HEK293T (cell line): ENCODE results near the gene POU5F1.
"Not testable (repeated sequence)": the region's sequence is repeated elsewhere in the genome, so short reads cannot be mapped to it uniquely, and the experiment has no call there.

Source experiments
- CTCF ChIA-PET: fragments of 350-600 bp; formaldehyde crosslinking; extraction: SDS; loops from one replicate; lab custom pipeline; 2021; ENCODE audit warnings: antibody characterized with exemption, inconsistent platforms; lab: Yijun Ruan, JAX
- POLR2A ChIA-PET: fragments of 350-600 bp; formaldehyde crosslinking; extraction: SDS; loops from one replicate; lab custom pipeline; 2020; ENCODE audit warnings: antibody characterized with exemption, inconsistent platforms; lab: Yijun Ruan, JAX
- DNase-seq: peaks from one replicate; pipeline ENCODE4 v3.0.0; 2012; ENCODE audit warnings: mixed read lengths; ENCODE audit errors: extremely low spot score
- ARNT ChIP-seq: fragments of 450-650 bp; IDR thresholded peaks from 2 replicates; pipeline ENCODE4 v1.6.1; 2017; ENCODE audit warnings: mild to moderate bottlenecking
- BHLHE40 ChIP-seq: fragments of 450-650 bp; IDR thresholded peaks from 2 replicates; pipeline ENCODE4 v1.6.1; 2016; ENCODE audit warnings: mild to moderate bottlenecking, moderate library complexity, borderline replicate concordance
- CTBP1 ChIP-seq: fragments of 450-650 bp; IDR thresholded peaks from 2 replicates; pipeline ENCODE4 v1.6.1; 2016; ENCODE audit warnings: borderline replicate concordance
- ELF4 ChIP-seq: fragments of 450-650 bp; IDR thresholded peaks from 2 replicates; pipeline ENCODE4 v1.6.1; 2017; ENCODE audit warnings: antibody characterized with exemption
- FOXA1 ChIP-seq: fragments of 450-650 bp; IDR thresholded peaks from 2 replicates; pipeline ENCODE4 v1.6.1; 2016; ENCODE audit warnings: mild to moderate bottlenecking
- FOXK2 ChIP-seq: fragments of 450-650 bp; IDR thresholded peaks from 2 replicates; pipeline ENCODE4 v1.6.1; 2016; ENCODE audit warnings: mild to moderate bottlenecking
- FOXM1 ChIP-seq: fragments of 450-650 bp; IDR thresholded peaks from 2 replicates; pipeline ENCODE4 v1.6.1; 2017; ENCODE audit warnings: mild to moderate bottlenecking, borderline replicate concordance
- HDGF ChIP-seq: fragments of 450-650 bp; IDR thresholded peaks from 2 replicates; pipeline ENCODE4 v1.6.1; 2017; ENCODE audit warnings: antibody characterized with exemption, borderline replicate concordance
- L3MBTL2 ChIP-seq: fragments of 450-650 bp; conservative IDR thresholded peaks from 2 replicates; pipeline ENCODE4 v1.6.1; 2016; ENCODE audit warnings: mild to moderate bottlenecking
- LEF1 ChIP-seq: fragments of 450-650 bp; IDR thresholded peaks from 2 replicates; pipeline ENCODE4 v1.6.1; 2017; ENCODE audit warnings: mild to moderate bottlenecking, borderline replicate concordance
- NFRKB ChIP-seq: fragments of 450-650 bp; IDR thresholded peaks from 2 replicates; pipeline ENCODE4 v1.6.1; 2016; ENCODE audit warnings: mild to moderate bottlenecking, moderate library complexity
- PKNOX1 ChIP-seq: fragments of 450-650 bp; IDR thresholded peaks from 2 replicates; pipeline ENCODE4 v1.6.1; 2016
- SP1 ChIP-seq: fragments of 450-650 bp; IDR thresholded peaks from 2 replicates; pipeline ENCODE4 v1.6.1; 2017
- SUZ12 ChIP-seq: fragments of 450-650 bp; IDR thresholded peaks from 2 replicates; pipeline ENCODE4 v1.6.1; 2016; ENCODE audit warnings: mild to moderate bottlenecking
- TARDBP ChIP-seq: fragments of 450-650 bp; IDR thresholded peaks from 2 replicates; pipeline ENCODE4 v1.6.1; 2016
- ZNF384 ChIP-seq: fragments of 450-650 bp; IDR thresholded peaks from 2 replicates; pipeline ENCODE4 v1.6.1; 2016

The POU5F1 gene

GRCh38 chr6:31209137-31209536 is 38.7 kb upstream of the POU5F1 start:
- DNase-seq = no peak
- ChIA-PET CTCF (interaction anchor here (0.6 kb wide), 1 partner anchor 14 kb away, joined by 3 read pairs; no protein-coding TSS in a partner anchor), POLR2A (interaction anchor here (1.1 kb wide), 1 partner anchor 11 kb away, joined by 3 read pairs; no protein-coding TSS in a partner anchor)
- TF ChIP-seq ELF4 (no peak), FOXK2 (no peak), CTBP1 (no peak), ZNF384 (no peak), HDGF (no peak), FOXM1 (no peak), SUZ12 (no peak), LEF1 (no peak), L3MBTL2 (no peak), TARDBP (no peak), PKNOX1 (no peak), SP1 (no peak)

GRCh38 chr6:31208506-31208905 is 38.0 kb upstream of the POU5F1 start:
- TF ChIP-seq ZNF384 (no peak), L3MBTL2 (no peak), ARNT (no peak), BHLHE40 (no peak), TARDBP (no peak), SP1 (no peak), CTBP1 (no peak), HDGF (no peak), FOXK2 (no peak), NFRKB (no peak)
- CTCF ChIA-PET = interaction anchor here (0.6 kb wide), 1 partner anchor 19 kb away, joined by 4 read pairs; no protein-coding TSS in a partner anchor
- POLR2A ChIA-PET = interaction anchor here (1.1 kb wide), 1 partner anchor 11 kb away, joined by 3 read pairs; no protein-coding TSS in a partner anchor
- DNase-seq = no peak

GRCh38 chr6:31205638-31206037 is 35.2 kb upstream of the POU5F1 start:
- DNase-seq = no peak
- CTCF ChIA-PET = no interaction called here
- POLR2A ChIA-PET = no interaction called here
- no peak for TF ChIP-seq L3MBTL2
- TF ChIP-seq ZNF384 = no peak
- no peak for TF ChIP-seq TARDBP
- TF ChIP-seq ARNT = no peak
- no peak for TF ChIP-seq FOXK2
- TF ChIP-seq ELF4 = no peak
- TF ChIP-seq PKNOX1 = no peak
- no peak for TF ChIP-seq SUZ12
- no peak for TF ChIP-seq NFRKB
- TF ChIP-seq LEF1 = no peak
- TF ChIP-seq SP1 = no peak
- no peak for TF ChIP-seq BHLHE40
- TF ChIP-seq FOXA1 = no peak
- no peak for TF ChIP-seq CTBP1
- TF ChIP-seq FOXM1 = no peak
- no peak for TF ChIP-seq HDGF

- no peak for DNase-seq
- ChIA-PET CTCF (no interaction called here), POLR2A (interaction anchor here (1.0 kb wide), 1 partner anchor 153 kb away, joined by 4 read pairs; the partner anchor contains the start of gene HLA-B)
- TF ChIP-seq SP1 (no peak), SUZ12 (no peak), NFRKB (no peak), ARNT (no peak), ELF4 (no peak), HDGF (no peak), FOXM1 (no peak), FOXA1 (no peak), PKNOX1 (no peak), BHLHE40 (no peak), ZNF384 (no peak), CTBP1 (no peak), TARDBP (no peak)
Measured at GRCh38 chr6:31204751-31205145, 34.3 kb upstream of the POU5F1 start.

GRCh38 chr6:31203345-31203979 is 33.0 kb upstream of the POU5F1 start:
- no peak for TF ChIP-seq ZNF384
- TF ChIP-seq L3MBTL2 = 0 out of 2 replicates have a peak, but pooled peaks have one; percentile 19
- no peak for DNase-seq
- CTCF ChIA-PET = interaction anchor here (0.6 to 1.6 kb wide), 4 partner anchors 160 to 674 kb away, joined by 3 to 6 read pairs (median 3); no protein-coding TSS in a partner anchor
- POLR2A ChIA-PET = no interaction called here

- ChIA-PET POLR2A (no interaction called here), CTCF (interaction anchor here (0.7 to 1.6 kb wide), 2 partner anchors 161 to 164 kb away, joined by 3 to 6 read pairs; no protein-coding TSS in a partner anchor)
- no peak for TF ChIP-seq FOXK2
- no peak for TF ChIP-seq FOXA1
- no peak for TF ChIP-seq TARDBP
- TF ChIP-seq SP1 = no peak
- no peak for TF ChIP-seq ELF4
- TF ChIP-seq FOXM1 = no peak
- TF ChIP-seq HDGF = no peak
- no peak for TF ChIP-seq CTBP1
- TF ChIP-seq SUZ12 = no peak
- TF ChIP-seq BHLHE40 = no peak
- TF ChIP-seq NFRKB = no peak
- TF ChIP-seq PKNOX1 = no peak
- DNase-seq = no peak
Measured at GRCh38 chr6:31202259-31203166, 32.0 kb upstream of the POU5F1 start.

GRCh38 chr6:31199105-31199452 is 28.6 kb upstream of the POU5F1 start:
- CTCF ChIA-PET, POLR2A ChIA-PET, DNase-seq: not testable (repeated sequence)
